Superior temporal gyrus (tissue), 1 donor: Measurements from ENCODE around the gene TESPA1.

Experiments used
- DNase-seq: peaks from one replicate; pipeline ENCODE4 v3.0.0-alpha.2; 2016; ENCODE audit errors: extremely low spot score

The TESPA1 gene

DNA sequence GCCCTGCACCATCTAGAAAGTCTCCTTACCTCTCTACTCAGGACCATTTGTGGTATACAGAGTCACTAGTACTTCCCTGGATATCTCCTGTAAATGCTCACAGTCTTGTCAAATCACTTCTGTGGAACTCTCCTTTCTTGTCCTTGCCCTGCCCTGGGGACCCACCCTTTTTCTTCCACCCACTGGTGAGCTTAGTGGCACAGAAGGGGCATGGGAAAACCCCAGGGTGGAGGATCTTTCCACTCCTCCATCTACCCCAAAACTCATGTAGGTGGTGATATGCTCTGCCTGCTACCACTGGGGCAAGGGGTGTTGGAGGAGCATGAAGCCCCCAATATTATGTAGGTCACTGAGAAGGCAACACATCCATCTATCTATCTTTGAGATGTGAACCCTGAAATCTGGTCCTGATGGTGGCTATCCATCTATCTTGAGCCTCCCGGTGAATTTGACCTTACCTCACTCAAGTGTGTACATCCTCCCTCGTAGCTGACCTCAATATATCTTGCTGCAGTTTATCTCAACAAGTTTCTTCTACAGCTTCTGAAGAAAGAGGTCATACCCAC is 943 bp downstream of the TESPA1 start:
- DNase-seq = no peak

DNA sequence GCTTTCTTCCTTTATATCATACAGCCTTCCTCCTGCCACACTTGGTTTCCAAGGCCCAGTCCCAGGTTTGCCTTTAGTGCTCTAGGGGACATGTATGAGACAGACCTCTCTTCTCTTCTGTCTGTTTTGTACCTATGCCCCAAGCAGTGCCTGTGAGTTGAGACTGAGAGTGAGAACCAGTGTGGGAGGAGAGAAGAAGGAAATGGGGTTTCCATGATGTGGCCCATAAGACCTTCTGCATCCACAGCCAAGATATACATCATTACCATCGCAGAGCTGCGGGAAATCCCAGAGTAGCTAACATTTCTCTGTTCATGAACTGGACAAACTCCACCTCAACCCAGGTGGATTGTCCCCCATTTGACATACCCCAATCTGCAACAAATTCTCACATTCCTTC is 2.8 kb downstream of the TESPA1 start:
- no peak for DNase-seq

- no peak for DNase-seq
Measured at GRCh38 chr12:54980341-54980740, 4.2 kb downstream of the TESPA1 start.

GRCh38 chr12:54977857-54978256 is 6.7 kb downstream of the TESPA1 start:
- no peak for DNase-seq

GRCh38 chr12:54977155-54977554 is 7.4 kb downstream of the TESPA1 start:
- DNase-seq = no peak

DNA sequence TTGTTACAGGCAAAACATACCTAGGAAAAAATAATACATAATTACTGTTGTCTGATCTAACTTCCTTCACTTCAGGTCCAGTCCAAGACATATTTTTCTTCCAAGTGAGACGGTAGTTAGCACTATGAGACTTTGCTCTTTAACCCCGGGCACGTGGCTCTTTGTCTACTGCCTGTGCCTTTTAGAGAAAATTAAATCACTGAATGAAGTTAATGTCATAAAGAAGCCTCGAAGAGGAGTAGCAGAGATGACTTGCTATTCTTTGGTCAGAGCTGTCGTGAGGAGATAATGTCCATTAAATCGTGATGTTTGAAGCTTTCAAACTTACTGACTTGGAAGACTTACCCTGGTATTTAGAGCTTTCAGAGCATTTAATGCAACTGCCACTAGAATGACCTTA is 8.7 kb downstream of the TESPA1 start:
- no peak for DNase-seq

DNA sequence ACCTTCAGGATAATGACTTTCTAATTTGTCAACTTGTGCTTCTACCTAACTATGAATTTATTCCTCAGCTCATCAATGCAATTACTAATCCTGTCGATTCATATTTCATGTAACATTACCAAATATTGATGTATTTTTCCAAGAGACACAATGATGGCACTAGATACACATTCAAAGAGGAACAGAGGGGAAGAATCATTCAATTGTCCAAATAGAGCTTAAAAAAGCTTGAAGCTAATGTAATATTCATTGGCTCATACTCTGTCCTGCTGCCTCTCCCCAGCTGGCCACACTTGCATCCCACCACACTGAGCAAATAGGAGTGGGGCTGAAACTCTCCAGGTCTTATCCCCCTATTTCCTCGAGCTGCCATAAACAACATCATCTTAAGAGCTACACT is 9.3 kb downstream of the TESPA1 start:
- DNase-seq = peak; percentile 66

- no peak for DNase-seq
Measured at GRCh38 chr12:54974279-54974678, 10.3 kb downstream of the TESPA1 start.

- no peak for DNase-seq
Measured at GRCh38 chr12:54973556-54973955, 11.0 kb downstream of the TESPA1 start.

GRCh38 chr12:54970741-54971140 is 13.8 kb downstream of the TESPA1 start:
- DNase-seq = no peak

- no peak for DNase-seq
Measured at GRCh38 chr12:54968181-54968730, 16.3 kb downstream of the TESPA1 start.

GRCh38 chr12:54967461-54967860 is 17.1 kb downstream of the TESPA1 start:
- DNase-seq = no peak

DNA sequence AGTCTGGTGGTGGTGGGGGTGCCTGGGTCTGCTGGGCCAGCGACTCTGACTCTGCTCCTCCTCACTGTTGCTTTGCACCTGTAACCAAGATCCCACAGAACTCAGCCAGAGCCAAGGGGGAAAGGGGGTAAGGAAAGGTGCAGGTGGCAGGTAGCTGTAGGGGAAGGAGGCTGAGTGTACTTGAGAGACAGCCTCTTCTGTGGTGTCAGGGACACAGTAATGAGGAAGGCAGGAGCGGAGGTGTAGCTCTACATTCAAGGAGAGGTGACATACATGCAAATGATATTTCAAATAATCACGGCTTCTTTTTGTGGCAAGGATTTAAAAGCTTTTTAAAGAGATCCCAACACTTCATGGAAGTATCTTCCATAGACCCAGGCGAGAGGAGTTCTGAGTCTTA is 23.4 kb downstream of the TESPA1 start:
- DNase-seq = no peak

DNA sequence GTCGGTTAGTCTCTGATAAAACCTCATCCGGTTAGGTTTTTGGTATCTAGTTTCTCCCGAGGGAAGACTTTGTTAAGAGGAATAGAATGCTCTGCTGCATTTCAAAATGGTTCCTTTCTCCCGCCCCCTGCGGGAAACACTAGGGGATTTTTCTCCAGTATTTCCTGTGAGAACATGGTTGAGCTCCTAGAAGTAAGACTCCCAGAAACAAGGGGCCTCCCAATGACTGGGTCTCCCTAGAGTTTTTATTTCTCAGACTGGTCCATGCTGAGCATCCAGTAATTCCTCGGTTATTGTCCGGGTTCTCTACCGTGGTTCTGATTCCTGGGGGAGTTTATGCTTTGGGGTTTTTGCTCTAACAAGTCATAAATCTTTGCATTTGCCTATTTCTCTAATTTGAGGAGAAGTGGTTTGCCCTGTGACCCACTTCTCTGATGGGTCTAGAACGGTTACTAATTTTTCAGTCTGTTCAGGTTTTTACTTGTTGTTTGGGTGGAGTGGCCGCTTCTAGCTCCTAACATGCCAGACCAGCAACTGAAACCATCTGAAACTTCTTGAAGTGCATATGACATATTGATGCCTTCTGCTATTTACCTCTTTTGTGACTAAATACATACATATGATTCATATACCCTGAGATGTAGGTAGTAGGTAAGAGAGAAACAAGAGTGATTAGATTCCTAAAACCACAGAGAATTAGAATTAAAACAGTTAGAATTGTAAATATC is 25.1 kb downstream of the TESPA1 start:
- DNase-seq = no peak

DNA sequence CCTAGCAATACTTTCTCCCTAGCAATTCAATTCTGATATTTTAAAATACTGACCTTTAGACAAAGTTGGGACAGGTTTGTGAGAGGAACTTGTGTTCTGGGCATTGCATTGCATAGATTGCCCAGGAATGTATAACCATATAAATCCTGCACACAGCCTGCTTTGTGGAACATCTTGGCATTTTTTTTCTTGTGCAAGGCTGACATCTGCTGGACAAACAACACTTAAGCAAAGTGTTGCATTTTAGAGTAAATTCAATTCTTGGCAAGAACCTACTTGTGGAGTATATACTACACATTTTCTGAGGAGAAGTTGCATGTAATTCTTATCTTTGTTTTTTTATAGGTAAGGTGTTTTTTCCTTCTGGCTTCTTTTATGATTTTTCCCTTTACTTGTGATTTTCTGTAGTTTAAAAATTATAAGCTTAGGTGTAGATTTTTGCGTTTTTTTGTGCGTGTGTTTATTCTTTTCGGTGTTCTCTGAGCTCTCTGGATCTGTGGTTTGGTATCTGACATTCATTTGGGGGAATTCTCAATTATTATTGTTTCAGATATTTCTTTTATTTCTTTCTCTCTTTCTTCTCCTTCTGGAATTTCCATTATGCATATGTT is 26.4 kb downstream of the TESPA1 start:
- DNase-seq = peak; percentile 93

- DNase-seq = no peak
Measured at GRCh38 chr12:54956818-54957641, 27.5 kb downstream of the TESPA1 start.

DNA sequence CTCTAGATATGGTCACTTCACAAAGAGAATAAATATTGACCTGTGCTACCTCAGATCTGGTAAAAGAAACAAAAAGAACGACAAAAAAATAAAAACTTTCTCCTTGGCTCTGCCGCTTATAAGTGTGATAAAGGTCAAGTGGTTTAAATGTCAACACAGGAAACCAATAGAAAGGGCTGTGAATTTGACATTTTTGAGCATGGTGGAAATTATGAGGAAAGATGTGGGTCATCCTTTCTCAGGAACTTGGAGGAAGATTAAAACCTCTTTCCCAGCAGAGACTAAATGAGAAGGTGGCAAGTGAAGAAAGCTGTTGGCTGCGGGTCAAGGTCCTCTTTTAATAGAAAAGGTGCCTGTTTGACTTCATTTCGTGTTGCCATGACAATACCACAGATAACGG is 28.2 kb downstream of the TESPA1 start:
- DNase-seq = no peak

GRCh38 chr12:54954801-54955200 is 29.8 kb downstream of the TESPA1 start:
- no peak for DNase-seq

DNA sequence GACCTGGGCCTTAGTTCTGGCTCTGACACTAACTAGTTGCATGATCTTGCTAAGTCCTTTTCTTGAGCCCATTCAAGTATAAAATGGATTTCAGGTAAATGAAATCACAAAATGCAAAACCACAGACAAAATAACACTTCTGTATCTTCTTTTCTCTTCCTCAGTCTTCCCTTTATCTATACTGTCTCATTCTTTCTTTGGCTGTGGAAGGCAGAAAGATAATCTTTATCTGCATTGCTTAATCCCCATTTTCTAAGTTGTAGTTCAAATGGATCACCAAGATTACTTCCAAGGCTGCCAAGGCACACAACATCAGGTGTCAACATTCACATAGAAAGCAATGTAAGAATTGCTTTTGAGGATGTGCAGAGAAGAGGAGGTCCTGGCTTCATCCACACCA is 30.3 kb downstream of the TESPA1 start:
- DNase-seq = no peak

DNA sequence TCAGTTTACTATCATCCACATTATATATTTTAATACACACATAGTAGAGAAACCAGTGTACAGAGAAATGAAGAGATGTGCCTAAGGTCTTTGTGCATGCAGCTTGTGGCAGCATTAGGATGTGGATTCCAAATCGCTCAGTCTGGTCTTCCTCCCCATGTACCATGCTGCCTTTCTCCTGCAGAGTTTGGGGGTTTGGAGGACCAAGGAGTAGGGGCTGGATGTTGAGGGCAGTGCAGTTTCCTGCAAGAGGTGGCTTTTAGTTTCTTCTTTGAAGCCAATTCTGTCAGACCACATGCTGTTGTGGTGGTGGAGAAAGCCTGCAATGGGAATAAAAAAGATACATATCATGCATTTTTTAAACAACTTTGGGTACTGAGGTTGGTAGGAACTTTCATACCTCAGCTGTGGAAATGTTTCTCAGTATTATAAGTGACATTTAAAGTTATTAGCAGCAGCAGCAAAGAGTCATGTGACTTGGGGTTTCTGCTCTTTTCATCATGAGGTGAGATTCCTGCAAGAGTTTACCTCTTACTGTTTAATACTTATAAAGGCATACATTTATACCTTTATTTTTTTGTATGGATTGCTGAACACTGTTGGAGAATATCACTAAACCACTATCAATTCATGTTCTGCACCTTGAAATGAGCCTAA is 34.4 kb downstream of the TESPA1 start:
- no peak for DNase-seq

DNA sequence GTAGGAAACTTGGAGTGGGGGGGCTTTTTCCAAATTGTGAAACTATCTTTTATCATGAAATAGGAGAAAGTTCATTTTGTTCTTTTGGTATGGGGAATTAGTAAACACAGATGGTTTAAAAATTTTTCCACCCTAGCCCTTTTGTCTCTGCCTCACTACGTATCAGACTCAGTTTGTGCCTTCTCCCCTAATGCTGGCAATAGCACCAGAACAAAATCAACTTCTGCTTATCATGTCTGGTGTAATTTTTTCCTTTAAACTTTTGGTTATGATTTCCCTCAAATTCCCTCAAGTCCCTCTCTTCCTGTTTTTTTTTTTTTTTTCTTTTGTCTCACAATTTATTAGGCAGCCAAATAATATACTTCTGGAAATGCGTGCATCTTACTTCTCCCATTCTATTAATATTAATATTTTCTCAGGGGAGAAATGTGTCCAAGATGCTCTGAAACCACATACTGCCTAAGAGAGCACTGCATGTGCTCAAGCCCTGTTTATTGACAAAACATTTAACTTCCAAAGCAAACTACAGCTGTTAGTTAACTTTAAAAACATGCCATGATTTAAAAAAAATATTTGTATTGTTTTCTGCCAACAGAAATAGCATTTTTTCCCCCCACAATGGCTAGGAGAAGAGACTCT is 35.4 kb downstream of the TESPA1 start:
- no peak for DNase-seq
